ENCODE data around the gene NAPA. TPM values are rescaled to one million over a fixed set of nuclear protein-coding genes. Genes with fewer than 3 reads are reported as not detected.

NAPA gene
- total RNA-seq, 1 experiment from 2014 or later: 158 TPM

DNA sequence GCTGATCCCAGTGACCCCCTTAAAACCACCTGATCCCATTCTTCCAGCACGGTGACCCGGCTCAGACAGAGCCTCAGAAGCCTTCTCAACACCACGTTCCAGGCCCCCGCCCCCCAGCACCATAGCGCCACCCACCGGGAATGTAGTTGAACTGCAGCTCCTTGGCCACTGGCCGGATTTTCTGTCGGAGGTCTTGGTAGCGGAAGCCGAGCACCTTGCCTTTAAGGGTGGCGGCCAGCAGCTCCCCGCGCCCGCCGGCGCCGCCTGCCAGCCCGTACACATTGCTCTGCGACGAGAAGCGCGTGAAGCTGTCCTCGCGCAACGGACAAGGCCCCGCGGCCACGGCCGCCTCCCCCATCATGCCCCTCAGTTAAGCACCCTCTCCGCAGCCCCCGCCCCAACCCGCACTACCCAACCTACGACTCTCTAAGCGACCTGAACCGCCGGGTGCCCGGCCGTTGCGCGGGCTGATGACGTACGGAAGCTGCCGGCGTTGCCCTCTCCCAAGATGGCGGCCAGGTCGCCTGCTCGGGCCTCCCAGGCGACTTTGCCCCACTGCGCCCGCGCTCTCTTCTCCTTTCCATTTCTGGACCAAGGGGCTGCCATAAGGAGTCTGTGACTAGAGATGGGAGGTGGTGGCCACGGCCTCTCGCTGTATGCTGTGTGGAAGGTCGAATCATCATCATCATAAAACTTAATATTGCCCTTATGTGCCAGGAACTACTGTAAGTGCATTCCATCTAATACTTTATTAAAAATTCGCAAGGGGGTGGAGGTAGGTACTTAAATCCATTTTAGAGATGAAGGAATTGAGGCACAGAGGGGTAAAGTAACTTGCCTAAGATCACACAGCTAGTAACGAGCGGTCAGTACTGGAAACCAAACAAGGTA is 30.8 kb downstream of the NAPA start, which contains the start of gene KPTN:
Gene KPTN, minus strand, starts transcription at position 420 of the 891 bp plus-strand sequence. Its CDS starts 59 bp downstream, at position 361.
- DNase-seq: peak; percentile 94
- CTCF ChIA-PET: interaction anchor here (0.6 to 2.1 kb wide), 16 partner anchors 21 to 340 kb away, joined by 3 to 21 read pairs (median 4); partner anchors contain the start of genes DHX34 and NAPA
- TF ChIP-seq, protein P1, sequence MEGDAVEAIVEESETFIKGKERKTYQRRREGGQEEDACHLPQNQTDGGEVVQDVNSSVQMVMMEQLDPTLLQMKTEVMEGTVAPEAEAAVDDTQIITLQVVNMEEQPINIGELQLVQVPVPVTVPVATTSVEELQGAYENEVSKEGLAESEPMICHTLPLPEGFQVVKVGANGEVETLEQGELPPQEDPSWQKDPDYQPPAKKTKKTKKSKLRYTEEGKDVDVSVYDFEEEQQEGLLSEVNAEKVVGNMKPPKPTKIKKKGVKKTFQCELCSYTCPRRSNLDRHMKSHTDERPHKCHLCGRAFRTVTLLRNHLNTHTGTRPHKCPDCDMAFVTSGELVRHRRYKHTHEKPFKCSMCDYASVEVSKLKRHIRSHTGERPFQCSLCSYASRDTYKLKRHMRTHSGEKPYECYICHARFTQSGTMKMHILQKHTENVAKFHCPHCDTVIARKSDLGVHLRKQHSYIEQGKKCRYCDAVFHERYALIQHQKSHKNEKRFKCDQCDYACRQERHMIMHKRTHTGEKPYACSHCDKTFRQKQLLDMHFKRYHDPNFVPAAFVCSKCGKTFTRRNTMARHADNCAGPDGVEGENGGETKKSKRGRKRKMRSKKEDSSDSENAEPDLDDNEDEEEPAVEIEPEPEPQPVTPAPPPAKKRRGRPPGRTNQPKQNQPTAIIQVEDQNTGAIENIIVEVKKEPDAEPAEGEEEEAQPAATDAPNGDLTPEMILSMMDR (IDR thresholded peaks at IDR 0.05; ENCODE audit: unreplicated experiment): peak; percentile 99
- intact Hi-C loops (cut with micrococcal nuclease; ENCODE audit: unreplicated experiment): no loop called here
- peak within 1 kb of the TSS; percentile 100 for H3K27ac Mint-ChIP-seq (ENCODE audit: unreplicated experiment)
- TSS peak; percentile 23 for BruUV-seq (replicated peaks)
- H3K27me3 Mint-ChIP-seq (ENCODE audit: unreplicated experiment): no peaks in the 10 kb centered on the region
- peak within 1 kb of the TSS; percentile 97 for H3K4me3 Mint-ChIP-seq (ENCODE audit: low read depth, unreplicated experiment)
- H3K9me3 Mint-ChIP-seq (ENCODE audit: low read depth, unreplicated experiment): no peaks in the 10 kb centered on the region
- peaks cover 47% of the 10 kb centered on the region for H3K36me3 Mint-ChIP-seq (ENCODE audit: insufficient read depth, unreplicated experiment)
- H3K4me1 Mint-ChIP-seq (ENCODE audit: low read depth, unreplicated experiment): peaks cover 14% of the 10 kb centered on the region

DNA sequence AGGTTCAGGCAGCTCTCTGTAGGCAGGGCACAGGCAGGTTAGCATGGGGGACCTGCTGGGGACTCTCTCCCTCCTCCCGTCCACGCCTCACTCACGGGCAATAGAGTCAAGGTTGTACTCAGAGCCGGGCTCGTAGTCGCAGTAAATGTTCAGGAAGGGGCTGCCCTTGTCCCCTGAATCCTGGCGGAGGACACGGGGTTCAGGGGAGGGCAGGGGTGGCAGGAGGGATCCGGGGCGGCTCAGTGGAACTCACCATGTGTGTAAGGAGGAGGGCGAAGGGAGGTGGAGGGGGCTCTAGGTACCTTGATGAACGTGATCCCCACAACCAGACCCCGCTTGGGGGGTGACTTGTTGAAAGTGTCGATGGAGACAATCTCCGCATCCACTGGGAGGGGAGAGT is 31.7 kb downstream of the NAPA start:
- no peak for DNase-seq
- Mint-ChIP-seq H3K27me3 (ENCODE audit: unreplicated experiment) (no peaks in the 10 kb centered on the region), H3K36me3 (ENCODE audit: insufficient read depth, unreplicated experiment) (peaks cover 40% of the 10 kb centered on the region), H3K4me1 (ENCODE audit: low read depth, unreplicated experiment) (peaks cover 14% of the 10 kb centered on the region), H3K4me3 (ENCODE audit: low read depth, unreplicated experiment) (peak overlapping the region; percentile 97), H3K9me3 (ENCODE audit: low read depth, unreplicated experiment) (no peaks in the 10 kb centered on the region), H3K27ac (ENCODE audit: unreplicated experiment) (peak overlapping the region; percentile 100)
- CTCF ChIA-PET: interaction anchor here (0.6 to 2.1 kb wide), 10 partner anchors 21 to 224 kb away, joined by 3 to 21 read pairs (median 5); partner anchors contain the start of genes DHX34 and NAPA
- TF ChIP-seq, protein P1 (IDR thresholded peaks at IDR 0.05; ENCODE audit: unreplicated experiment): no peak
- intact Hi-C loops (cut with micrococcal nuclease; ENCODE audit: unreplicated experiment): no loop called here
- BruUV-seq (replicated peaks): no TSS peak

DNA sequence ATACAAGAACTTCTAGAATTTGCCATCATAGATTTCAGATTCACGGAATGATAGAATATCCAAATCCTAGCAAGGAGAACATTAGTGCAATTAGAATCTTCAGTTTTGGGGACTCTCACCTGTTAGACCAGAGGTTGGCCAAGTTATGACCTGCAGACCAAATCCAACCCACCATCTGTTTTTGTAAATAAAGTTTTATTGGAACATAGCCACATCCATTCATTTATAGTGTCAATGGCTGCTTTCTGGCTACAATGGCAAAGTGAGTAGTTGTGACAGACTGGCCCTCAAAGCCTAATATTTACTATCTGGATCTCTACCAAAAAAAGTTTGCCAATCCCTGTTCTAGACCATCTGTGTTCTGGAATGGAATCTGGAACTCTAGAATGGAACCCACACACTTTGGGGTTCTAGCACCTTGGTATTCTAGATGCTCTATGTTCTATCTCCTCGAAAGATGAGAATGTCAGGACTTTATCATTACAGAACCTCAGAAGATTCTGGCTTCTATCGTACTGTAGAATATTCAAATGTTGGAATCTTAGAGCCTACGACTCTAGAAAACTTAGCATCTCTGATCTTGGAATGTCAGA is 33.3 kb downstream of the NAPA start:
- no TSS peak for BruUV-seq (replicated peaks)
- DNase-seq: no peak
- intact Hi-C loops (cut with micrococcal nuclease; ENCODE audit: unreplicated experiment): no loop called here
- Mint-ChIP-seq H3K9me3 (ENCODE audit: low read depth, unreplicated experiment) (no peaks in the 10 kb centered on the region), H3K4me3 (ENCODE audit: low read depth, unreplicated experiment) (no peak overlapping the region), H3K27ac (ENCODE audit: unreplicated experiment) (no peak overlapping the region), H3K36me3 (ENCODE audit: insufficient read depth, unreplicated experiment) (peaks cover 27% of the 10 kb centered on the region), H3K27me3 (ENCODE audit: unreplicated experiment) (no peaks in the 10 kb centered on the region), H3K4me1 (ENCODE audit: low read depth, unreplicated experiment) (peaks cover 14% of the 10 kb centered on the region)
- TF ChIP-seq, protein P1 (IDR thresholded peaks at IDR 0.05; ENCODE audit: unreplicated experiment): no peak
- CTCF ChIA-PET: no interaction called here

DNA sequence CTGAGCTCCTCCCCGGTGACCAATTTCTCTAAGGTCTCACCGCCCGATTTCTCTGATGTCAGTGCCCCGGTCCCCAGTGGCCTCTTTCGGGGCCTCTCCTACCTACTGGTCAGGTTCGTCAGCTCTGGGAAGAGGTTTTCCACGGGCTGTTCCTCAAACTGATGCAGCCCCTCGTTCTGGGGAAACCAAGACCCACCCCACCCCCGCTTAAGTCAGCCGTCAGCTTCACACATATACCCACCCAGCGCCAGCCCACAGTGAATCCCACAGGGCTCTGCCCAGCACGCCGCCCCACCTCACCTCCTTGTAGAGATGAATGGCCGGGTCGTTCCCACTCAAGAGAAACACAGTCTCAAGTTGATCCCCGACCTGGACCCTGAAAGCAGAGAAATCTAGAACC is 34.2 kb downstream of the NAPA start:
- H3K4me1 Mint-ChIP-seq (ENCODE audit: low read depth, unreplicated experiment): peaks cover 14% of the 10 kb centered on the region
- H3K36me3 Mint-ChIP-seq (ENCODE audit: insufficient read depth, unreplicated experiment): peaks cover 26% of the 10 kb centered on the region
- no TSS peak for BruUV-seq (replicated peaks)
- H3K9me3 Mint-ChIP-seq (ENCODE audit: low read depth, unreplicated experiment): no peaks in the 10 kb centered on the region
- DNase-seq: no peak
- TF ChIP-seq, protein P1 (IDR thresholded peaks at IDR 0.05; ENCODE audit: unreplicated experiment): no peak
- H3K4me3 Mint-ChIP-seq (ENCODE audit: low read depth, unreplicated experiment): no peak overlapping the region
- no peaks in the 10 kb centered on the region for H3K27me3 Mint-ChIP-seq (ENCODE audit: unreplicated experiment)
- intact Hi-C loops (cut with micrococcal nuclease; ENCODE audit: unreplicated experiment): no loop called here
- CTCF ChIA-PET: interaction anchor here (0.6 kb wide), 1 partner anchor 637 kb away, joined by 3 read pairs; no protein-coding TSS in a partner anchor
- H3K27ac Mint-ChIP-seq (ENCODE audit: unreplicated experiment): no peak overlapping the region
